HCT116 (cell line): ENCODE results near the gene MRPS5. TPM values are rescaled to one million over a fixed set of nuclear protein-coding genes. Genes with fewer than 3 reads are reported as not detected.

Experiments used
- ATAC-seq: fragments of 200-7000 bp; cut with Tn5 transposase; 2 replicates; pipeline ENCODE4 v1.9.1; 2020; ENCODE audit warnings: mild to moderate bottlenecking, moderate library complexity
- BruUV-seq: library from RNA; stranded (reverse); fragments of 400-500 nt; replicated peaks from 2 replicates; lab custom pipeline; 2021; lab: Mats Ljungman, UMichigan
- CTCF ChIA-PET: fragments of 300-600 bp; sonication (Branson Sonifier 250); formaldehyde crosslinking; loops from one replicate; lab custom pipeline; 2021; ENCODE audit warnings: antibody characterized with exemption; lab: Charles Lee
- POLR2A ChIA-PET: fragments of 300-600, 350-600 bp; sonication (Branson Sonifier 250); formaldehyde crosslinking; loops from one replicate; lab custom pipeline; 2021; ENCODE audit warnings: antibody characterized with exemption; lab: Charles Lee
- RAD21 ChIA-PET, 2 experiments: fragments of 300-600 bp; sonication (Branson Sonifier 250); formaldehyde crosslinking; loops; one replicate each; lab custom pipeline; 2023; ENCODE audit warnings: low total read pairs in 2 of 2; ENCODE audit not compliant: uncharacterized antibody in 2 of 2, unreplicated experiment in 2 of 2, low non-redundant PET in 1 of 2; lab: Charles Lee
- DNase-seq: peaks from one replicate; pipeline ENCODE4 v3.0.0-alpha.2; 2010; ENCODE audit warnings: low read depth, low spot score
- H2AFZ ChIP-seq: fragments of 200-600 bp; shearing (Covaris generic), sonication (generic); 2 replicates; pipeline ENCODE4 v1.6.1; 2017; ENCODE audit warnings: low read depth, mixed run types, mixed read lengths, antibody characterized with exemption, low read length; ENCODE audit not compliant: poor library complexity, severe bottlenecking
- H3K27ac ChIP-seq: 2 replicates; pipeline ENCODE4 v1.5.1; 2012; ENCODE audit warnings: low read depth, low read length
- H3K27me3 ChIP-seq: fragments of 200-600 bp; sonication (generic); 2 replicates; pipeline ENCODE4 v1.6.1; 2016; ENCODE audit warnings: mixed run types, low read length, mixed read lengths; ENCODE audit not compliant: insufficient read depth
- H3K36me3 ChIP-seq, 2 experiments: fragments of 200-500 bp in 1 of 2; fragments of 200-600 bp in 1 of 2; sonication (Bioruptor generic) in 1 of 2; sonication (generic) in 1 of 2; 2 replicates each; pipeline versions ENCODE4 v1.5.1 to v1.6.1; 2014 to 2016; ENCODE audit warnings: low read length in 2 of 2, inconsistent platforms in 1 of 2, mixed read lengths in 1 of 2, mixed run types in 1 of 2; ENCODE audit not compliant: insufficient read depth in 2 of 2, control insufficient read depth in 1 of 2
- H3K4me1 ChIP-seq, 2 experiments: fragments of 200-600 bp in 1 of 2; sonication (generic) in 1 of 2; 2 replicates each; pipeline versions ENCODE4 v1.5.1 to v1.6.1; 2012 to 2017; ENCODE audit warnings: low read length in 2 of 2, inconsistent platforms in 1 of 2, mild to moderate bottlenecking in 1 of 2, mixed read lengths in 1 of 2, mixed run types in 1 of 2, moderate library complexity in 1 of 2; ENCODE audit not compliant: insufficient read depth in 2 of 2, control insufficient read depth in 1 of 2
- H3K4me2 ChIP-seq: fragments of 200-600 bp; sonication (generic); 2 replicates; pipeline ENCODE4 v1.6.1; 2017; ENCODE audit warnings: mixed run types, low read length, mixed read lengths
- H3K4me3 ChIP-seq, 2 experiments: fragments of 200-600 bp in 1 of 2; sonication (generic) in 1 of 2; replicated peaks in 1 of 2; 2 replicates each; pipeline ENCODE4 v1.5.1; 2011 to 2016; ENCODE audit warnings: low read length in 2 of 2, control low read depth in 1 of 2, low read depth in 1 of 2, mild to moderate bottlenecking in 1 of 2, mixed read lengths in 1 of 2, mixed run types in 1 of 2
- H3K79me2 ChIP-seq: fragments of 200-600 bp; sonication (generic); 2 replicates; pipeline ENCODE4 v1.6.1; 2017; ENCODE audit warnings: mild to moderate bottlenecking, mixed run types, low read length, moderate library complexity, mixed read lengths; ENCODE audit not compliant: insufficient read depth
- H3K9ac ChIP-seq: fragments of 200-600 bp; sonication (generic); 2 replicates; pipeline ENCODE4 v1.6.1; 2016; ENCODE audit warnings: low read length, mixed read lengths
- H3K9me2 ChIP-seq: fragments of 200-600 bp; sonication (generic), shearing (Covaris generic); 2 replicates; pipeline ENCODE4 v1.6.1; 2017; ENCODE audit warnings: mixed run types, mild to moderate bottlenecking, moderate library complexity; ENCODE audit not compliant: insufficient read depth
- H3K9me3 ChIP-seq, 2 experiments: fragments of 200-500 bp in 1 of 2; fragments of 200-600 bp in 1 of 2; sonication (Bioruptor generic) in 1 of 2; sonication (generic) in 1 of 2; 2 replicates each; pipeline ENCODE4 v1.6.1; 2014 to 2017; ENCODE audit warnings: low read length in 2 of 2, mixed read lengths in 2 of 2, inconsistent platforms in 1 of 2, low read depth in 1 of 2, mild to moderate bottlenecking in 1 of 2, mixed run types in 1 of 2, moderate library complexity in 1 of 2; ENCODE audit not compliant: control insufficient read depth in 1 of 2, insufficient read depth in 1 of 2
- H4K20me1 ChIP-seq: fragments of 200-600 bp; sonication (generic), shearing (Covaris generic); 2 replicates; pipeline ENCODE4 v1.6.1; 2017; ENCODE audit warnings: mixed run types, mild to moderate bottlenecking, moderate library complexity; ENCODE audit not compliant: insufficient read depth
- CBX3 ChIP-seq: IDR thresholded peaks from 2 replicates; pipeline ENCODE4 v1.6.1; 2012; ENCODE audit warnings: low read depth
- CEBPB ChIP-seq: IDR thresholded peaks from 2 replicates; pipeline ENCODE4 v1.6.1; 2012; ENCODE audit warnings: low read depth
- EGR1 ChIP-seq: IDR thresholded peaks from 2 replicates; pipeline ENCODE4 v1.6.1; 2012; ENCODE audit warnings: low read depth
- EZH2 ChIP-seq: fragments of 200-600 bp; sonication (generic); IDR thresholded peaks from 2 replicates; pipeline ENCODE4 v1.6.1; 2017; ENCODE audit warnings: antibody characterized with exemption, mixed run types
- EZH2phosphoT487 ChIP-seq: fragments of 200-600 bp; IDR thresholded peaks from 2 replicates; pipeline ENCODE4 v1.6.1; 2018; ENCODE audit warnings: antibody characterized with exemption, borderline replicate concordance
- FOSL1 ChIP-seq: IDR thresholded peaks from 2 replicates; pipeline ENCODE4 v1.6.1; 2012; ENCODE audit warnings: low read depth
- JUND ChIP-seq: IDR thresholded peaks from 2 replicates; pipeline ENCODE4 v1.6.1; 2012
- POLR2A ChIP-seq: IDR thresholded peaks from 2 replicates; pipeline ENCODE4 v1.7.0; 2011; ENCODE audit warnings: borderline replicate concordance; ENCODE audit not compliant: insufficient read depth, insufficient read length; ENCODE audit errors: extremely low read depth
- POLR2AphosphoS5 ChIP-seq: IDR thresholded peaks from 2 replicates; pipeline ENCODE4 v1.6.1; 2011; ENCODE audit warnings: mild to moderate bottlenecking, low read depth, low read length, moderate library complexity
- RAD21 ChIP-seq: IDR thresholded peaks from 2 replicates; pipeline ENCODE4 v1.6.1; 2012; ENCODE audit warnings: low read depth, mild to moderate bottlenecking
- SP1 ChIP-seq: IDR thresholded peaks from 2 replicates; pipeline ENCODE4 v1.6.1; 2012; ENCODE audit warnings: low read depth
- SRF ChIP-seq: IDR thresholded peaks from 2 replicates; pipeline ENCODE4 v1.6.1; 2012; ENCODE audit warnings: low read depth
- ZFX ChIP-seq: fragments of 450-650 bp; IDR thresholded peaks from 2 replicates; pipeline ENCODE4 v1.6.1; 2017
- intact Hi-C: fragments of 100-400 bp; cut with micrococcal nuclease; formaldehyde crosslinking; loops from 2 replicates; pipeline ENCODE4 v1.10.0; 2022
- total RNA-seq: library from RNA; stranded (reverse); gene quantifications from one replicate; pipeline ENCODE4 v1.2.1, GENCODE V29; 2021; ENCODE audit not compliant: unreplicated experiment
- TF ChIP-seq, protein P1 (sequence below), 3 experiments: fragments of 200-600 bp in 1 of 3; sonication (generic) in 1 of 3; IDR thresholded peaks in 2 of 3; conservative IDR thresholded peaks in 1 of 3; 2 replicates each; pipeline ENCODE4 v1.5.1; 2012 to 2017; ENCODE audit warnings: low read depth in 2 of 3, low read length in 2 of 3, antibody characterized with exemption in 1 of 3, borderline replicate concordance in 1 of 3, control low read depth in 1 of 3, mild to moderate bottlenecking in 1 of 3, mixed read lengths in 1 of 3, mixed run types in 1 of 3, moderate library complexity in 1 of 3; ENCODE audit not compliant: insufficient read depth in 1 of 3

MRPS5 gene
- total RNA-seq, 1 experiment from 2014 or later = 70.6 TPM

- Histone ChIP-seq H3K9me2 (no peaks in the 10 kb centered on the region), H3K9me3 (no peaks in the 10 kb centered on the region), H3K36me3 (peaks cover 18 to 19% of the 10 kb centered on the region in 2 experiments), H3K27me3 (no peaks in the 10 kb centered on the region), H3K27ac (no peak overlapping the region), H2AFZ (no peak overlapping the region), H4K20me1 (no peaks in the 10 kb centered on the region), H3K9ac (no peak overlapping the region), H3K4me1 (no peaks in the 10 kb centered on the region), H3K4me3 (no peak overlapping the region), H3K4me2 (no peak overlapping the region), H3K79me2 (peaks cover under 1% of the 10 kb centered on the region; the same call in 1 of the 2 replicates)
- BruUV-seq = no TSS peak
- ChIA-PET RAD21 (interaction anchor here in 1 of 2 experiments (0.7 kb wide), 1 partner anchor 32 kb away, joined by 3 read pairs; no protein-coding TSS in a partner anchor), CTCF (no interaction called here), POLR2A (no interaction called here)
- DNase-seq (no peak), ATAC-seq (no peak)
- intact Hi-C loops = no loop called here
- TF ChIP-seq CEBPB (no peak), POLR2AphosphoS5 (no peak), FOSL1 (no peak), CBX3 (no peak), EZH2phosphoT487 (no peak), RAD21 (no peak), POLR2A (no peak), EZH2 (no peak), SRF (no peak), ZFX (no peak), JUND (no peak), EGR1 (no peak), SP1 (no peak)
- TF ChIP-seq, protein P1, sequence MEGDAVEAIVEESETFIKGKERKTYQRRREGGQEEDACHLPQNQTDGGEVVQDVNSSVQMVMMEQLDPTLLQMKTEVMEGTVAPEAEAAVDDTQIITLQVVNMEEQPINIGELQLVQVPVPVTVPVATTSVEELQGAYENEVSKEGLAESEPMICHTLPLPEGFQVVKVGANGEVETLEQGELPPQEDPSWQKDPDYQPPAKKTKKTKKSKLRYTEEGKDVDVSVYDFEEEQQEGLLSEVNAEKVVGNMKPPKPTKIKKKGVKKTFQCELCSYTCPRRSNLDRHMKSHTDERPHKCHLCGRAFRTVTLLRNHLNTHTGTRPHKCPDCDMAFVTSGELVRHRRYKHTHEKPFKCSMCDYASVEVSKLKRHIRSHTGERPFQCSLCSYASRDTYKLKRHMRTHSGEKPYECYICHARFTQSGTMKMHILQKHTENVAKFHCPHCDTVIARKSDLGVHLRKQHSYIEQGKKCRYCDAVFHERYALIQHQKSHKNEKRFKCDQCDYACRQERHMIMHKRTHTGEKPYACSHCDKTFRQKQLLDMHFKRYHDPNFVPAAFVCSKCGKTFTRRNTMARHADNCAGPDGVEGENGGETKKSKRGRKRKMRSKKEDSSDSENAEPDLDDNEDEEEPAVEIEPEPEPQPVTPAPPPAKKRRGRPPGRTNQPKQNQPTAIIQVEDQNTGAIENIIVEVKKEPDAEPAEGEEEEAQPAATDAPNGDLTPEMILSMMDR (IDR thresholded peaks at IDR 0.05 in 2 of 3, conservative IDR thresholded peaks at IDR 0.05 in 1 of 3; ENCODE audit: borderline replicate concordance in 1 of 3, insufficient read depth in 1 of 3, low read depth in 2 of 3, low read length in 2 of 3) = no peak
Measured at GRCh38 chr2:95086017-95086416, 35.6 kb downstream of the MRPS5 start.
